NCI-H774 (cell line): ENCODE data around the gene KRTCAP3.
"Not testable (repeated sequence)": the region's sequence is repeated elsewhere in the genome, so short reads cannot be mapped to it uniquely, and the experiment has no call there.

Experiments used
- DNase-seq: peaks from one replicate; lab custom pipeline; 2025; lab: John Stamatoyannopoulos, UW

The KRTCAP3 gene, protein sequence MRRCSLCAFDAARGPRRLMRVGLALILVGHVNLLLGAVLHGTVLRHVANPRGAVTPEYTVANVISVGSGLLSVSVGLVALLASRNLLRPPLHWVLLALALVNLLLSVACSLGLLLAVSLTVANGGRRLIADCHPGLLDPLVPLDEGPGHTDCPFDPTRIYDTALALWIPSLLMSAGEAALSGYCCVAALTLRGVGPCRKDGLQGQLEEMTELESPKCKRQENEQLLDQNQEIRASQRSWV

DNA sequence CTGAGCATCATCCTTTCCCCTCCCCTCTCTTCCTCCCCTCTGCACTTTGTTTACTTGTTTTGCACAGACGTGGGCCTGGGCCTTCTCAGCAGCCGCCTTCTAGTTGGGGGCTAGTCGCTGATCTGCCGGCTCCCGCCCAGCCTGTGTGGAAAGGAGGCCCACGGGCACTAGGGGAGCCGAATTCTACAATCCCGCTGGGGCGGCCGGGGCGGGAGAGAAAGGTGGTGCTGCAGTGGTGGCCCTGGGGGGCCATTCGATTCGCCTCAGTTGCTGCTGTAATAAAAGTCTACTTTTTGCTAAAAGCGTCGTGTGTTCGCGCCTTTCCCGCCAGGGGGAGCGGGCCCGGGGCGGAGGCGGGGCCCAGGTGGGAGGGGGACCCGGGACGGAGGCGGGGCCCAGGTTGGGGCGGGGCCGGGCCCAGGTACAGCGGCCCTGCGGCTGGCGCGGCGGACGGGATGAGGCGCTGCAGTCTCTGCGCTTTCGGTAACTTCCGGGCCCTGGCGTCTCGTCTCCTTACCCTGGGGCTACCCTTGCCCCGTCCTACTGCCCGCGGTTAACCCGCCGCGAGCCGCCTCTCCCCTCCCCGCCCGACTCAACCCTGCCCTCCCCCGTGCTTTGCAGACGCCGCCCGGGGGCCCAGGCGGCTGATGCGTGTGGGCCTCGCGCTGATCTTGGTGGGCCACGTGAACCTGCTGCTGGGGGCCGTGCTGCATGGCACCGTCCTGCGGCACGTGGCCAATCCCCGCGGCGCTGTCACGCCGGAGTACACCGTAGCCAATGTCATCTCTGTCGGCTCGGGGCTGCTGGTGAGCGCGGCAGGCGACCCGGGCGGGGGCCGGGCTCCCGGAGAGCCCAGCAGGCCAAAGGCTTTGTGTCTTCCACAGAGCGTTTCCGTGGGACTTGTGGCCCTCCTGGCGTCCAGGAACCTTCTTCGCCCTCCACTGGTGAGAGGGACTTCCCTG, at the start of gene KRTCAP3:
Gene KRTCAP3 (plus strand): TSS at position 424 of the 962 bp plus-strand sequence. CDS start 32 bp downstream, at position 456.
- DNase-seq, result no peak

GRCh38 chr2:27393225-27393624, 49.0 kb upstream of the KRTCAP3 start:
- no peak for DNase-seq

DNA sequence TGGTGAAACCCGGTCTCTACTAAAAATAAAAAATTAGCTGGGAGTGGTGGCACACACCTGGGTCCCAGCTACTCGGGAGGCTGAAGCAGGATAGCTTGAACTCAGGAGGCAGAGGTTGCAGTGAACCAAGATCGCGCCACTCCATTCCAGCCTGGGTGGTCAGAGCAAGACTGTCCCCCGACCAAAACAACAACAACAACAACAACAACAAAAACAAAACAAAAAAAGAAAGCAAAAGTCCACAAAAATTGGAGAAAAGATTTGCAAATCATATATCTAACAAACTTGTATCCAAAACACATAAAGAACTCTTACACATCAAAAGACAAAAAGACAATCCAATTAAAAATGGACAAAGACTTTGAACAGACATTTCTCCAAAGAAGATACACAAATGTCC, 43.2 kb upstream of the KRTCAP3 start:
- DNase-seq, result no peak

GRCh38 chr2:27400348-27401135, 41.6 kb upstream of the KRTCAP3 start:
- no peak for DNase-seq

DNA sequence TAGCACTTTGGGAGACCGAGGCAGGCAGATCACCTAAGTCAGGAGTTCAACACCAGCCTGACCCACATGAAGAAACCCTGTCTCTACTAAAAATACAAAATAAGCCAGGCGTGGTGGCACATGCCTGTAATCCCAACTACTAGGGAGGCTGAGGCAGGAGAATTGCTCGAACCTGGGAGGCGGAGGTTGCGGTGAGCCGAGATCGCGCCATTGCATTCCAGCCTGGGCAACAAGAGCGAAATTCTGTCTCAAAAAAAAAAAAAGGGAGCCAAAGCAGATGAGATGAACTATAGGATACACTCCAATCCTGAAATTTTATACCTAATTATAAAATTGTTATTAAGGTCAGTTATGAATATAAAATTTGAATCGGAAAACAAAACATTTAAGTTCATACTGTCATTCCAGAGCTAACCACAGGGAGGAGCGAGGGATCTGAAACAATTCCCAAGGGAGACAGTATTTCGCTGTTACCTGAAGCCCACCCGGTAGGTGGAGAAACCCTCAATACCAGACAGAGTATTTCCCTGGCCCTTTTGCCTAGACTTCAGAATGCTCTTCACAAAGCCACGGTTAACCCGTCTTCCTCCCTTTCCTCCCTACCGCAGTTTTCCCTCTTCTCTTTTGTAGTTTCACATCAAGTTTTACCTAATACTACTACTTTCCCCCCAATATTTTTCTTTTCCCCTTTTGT, 34.2 kb upstream of the KRTCAP3 start:
- peak; percentile 34 for DNase-seq

- no peak for DNase-seq
Observed at GRCh38 chr2:27408601-27409320, 33.4 kb upstream of the KRTCAP3 start.

- DNase-seq, result peak; percentile 95
Observed at GRCh38 chr2:27409321-27410073, 32.7 kb upstream of the KRTCAP3 start, which contains the start of gene PPM1G. PPM1G (minus strand) TSS chr2:27409591; CDS start chr2:27409422, 169 bp downstream.

DNA sequence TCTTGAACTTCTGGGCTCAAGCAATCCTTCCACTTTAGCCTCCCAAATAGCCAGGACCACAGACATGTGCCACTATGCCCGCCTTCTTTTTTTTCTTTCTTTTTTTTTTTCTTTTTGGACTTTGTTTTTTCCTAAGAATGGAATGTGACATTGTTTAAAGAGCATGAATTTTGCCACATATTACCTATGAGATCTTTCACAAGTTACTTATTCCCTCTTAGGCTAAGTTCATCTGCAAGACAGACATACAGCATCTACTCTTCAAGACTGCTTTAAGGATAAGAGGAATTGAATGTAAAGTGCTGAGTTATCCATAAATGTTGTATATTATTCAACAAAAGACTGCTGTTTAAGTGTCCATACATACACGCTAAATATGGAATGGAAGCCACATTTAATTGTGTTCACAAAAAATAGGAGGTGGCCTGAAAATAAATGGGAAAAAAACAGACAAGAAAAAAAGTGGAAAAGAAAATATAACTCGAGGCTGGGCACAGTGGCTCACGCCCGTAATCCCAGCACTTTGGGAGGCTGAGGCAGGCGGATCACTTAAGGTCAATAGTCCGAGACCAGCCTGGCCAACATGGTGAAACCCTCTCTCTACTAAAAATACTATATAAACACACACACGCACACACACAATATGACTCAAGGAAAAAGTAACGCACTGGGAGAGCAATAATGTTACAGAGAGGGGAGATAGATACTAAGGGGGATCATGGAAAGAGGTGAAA, 29.6 kb upstream of the KRTCAP3 start:
- no peak for DNase-seq

DNA sequence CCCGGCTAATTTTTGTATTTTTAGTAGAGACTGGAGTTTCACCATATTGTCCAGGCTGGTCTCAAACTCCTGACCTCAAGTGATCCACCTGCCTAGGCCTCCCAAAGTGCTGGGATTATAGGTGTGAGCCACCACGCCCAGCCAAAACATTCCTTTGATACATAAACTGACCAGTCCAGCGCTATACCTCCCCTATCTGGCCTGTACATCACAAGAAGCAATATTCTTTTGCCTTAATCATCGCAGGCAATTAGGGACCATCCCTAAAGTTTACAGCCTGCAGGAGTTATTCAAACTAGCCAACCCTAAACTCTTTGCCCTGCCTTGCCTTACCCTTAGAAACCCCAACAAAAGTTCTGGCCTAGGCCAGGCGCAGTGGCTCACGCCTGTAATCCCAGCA, 26.0 kb upstream of the KRTCAP3 start:
- no peak for DNase-seq

GRCh38 chr2:27420996-27421395, 21.2 kb upstream of the KRTCAP3 start:
- DNase-seq, result no peak

GRCh38 chr2:27421660-27422250, 20.4 kb upstream of the KRTCAP3 start:
- no peak for DNase-seq

DNA sequence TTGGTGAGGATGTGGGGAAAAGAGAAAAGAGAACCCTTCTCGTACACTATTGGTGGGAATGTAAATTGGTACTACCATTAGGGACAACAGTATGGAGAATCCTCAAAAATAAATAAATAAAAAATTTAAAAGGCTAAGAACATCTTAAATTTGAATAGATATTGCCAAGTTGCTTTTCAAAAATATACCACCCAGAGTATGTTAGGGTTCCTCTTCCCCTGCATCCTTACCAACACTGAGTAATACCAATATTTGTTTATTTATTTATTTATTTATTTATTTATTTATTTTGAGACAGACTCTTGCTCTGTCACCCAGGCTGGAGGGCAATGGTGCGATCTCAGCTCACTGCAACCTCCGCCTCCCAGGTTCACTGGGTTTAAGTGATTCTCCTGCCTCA, 19.2 kb upstream of the KRTCAP3 start:
- no peak for DNase-seq

- not testable (repeated sequence) for DNase-seq
Observed at GRCh38 chr2:27425039-27425438, 17.1 kb upstream of the KRTCAP3 start.

- DNase-seq, result no peak
Observed at GRCh38 chr2:27427863-27428212, 14.3 kb upstream of the KRTCAP3 start.

GRCh38 chr2:27428213-27428977, 13.8 kb upstream of the KRTCAP3 start, which contains the start of gene NRBP1:
NRBP1 (plus strand) TSS chr2:27428631; CDS start chr2:27433274, 4,643 bp downstream.
- DNase-seq, result peak; percentile 88

DNA sequence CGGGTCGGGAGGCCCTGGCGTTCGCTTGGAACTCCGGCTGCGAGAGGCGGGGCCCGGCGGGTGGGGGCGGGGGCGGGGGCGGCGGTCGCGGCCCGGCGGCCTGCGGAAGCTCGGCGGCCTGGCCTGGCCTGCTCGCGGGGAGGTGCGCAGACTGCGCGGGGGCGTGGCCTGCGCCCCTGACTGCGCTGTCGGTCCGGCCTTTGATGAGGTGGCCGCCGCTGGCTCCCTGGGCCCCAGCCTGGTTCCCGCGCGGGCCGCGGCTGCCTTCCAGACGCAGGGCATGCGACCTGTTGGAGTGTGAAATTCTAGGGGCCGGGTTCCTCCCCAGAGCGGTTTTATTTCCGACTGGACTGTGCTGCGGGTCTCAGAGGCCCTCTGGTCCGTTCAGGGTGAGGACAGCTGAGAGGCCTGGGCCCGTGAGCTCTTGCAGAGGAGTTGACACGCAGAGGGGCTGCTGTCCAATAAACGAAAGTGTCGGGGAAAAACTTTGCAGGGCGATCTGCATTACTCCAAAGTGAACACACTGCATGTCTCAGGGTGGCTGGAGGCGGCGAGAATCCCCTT, 13.1 kb upstream of the KRTCAP3 start:
- DNase-seq, result peak; percentile 68

DNA sequence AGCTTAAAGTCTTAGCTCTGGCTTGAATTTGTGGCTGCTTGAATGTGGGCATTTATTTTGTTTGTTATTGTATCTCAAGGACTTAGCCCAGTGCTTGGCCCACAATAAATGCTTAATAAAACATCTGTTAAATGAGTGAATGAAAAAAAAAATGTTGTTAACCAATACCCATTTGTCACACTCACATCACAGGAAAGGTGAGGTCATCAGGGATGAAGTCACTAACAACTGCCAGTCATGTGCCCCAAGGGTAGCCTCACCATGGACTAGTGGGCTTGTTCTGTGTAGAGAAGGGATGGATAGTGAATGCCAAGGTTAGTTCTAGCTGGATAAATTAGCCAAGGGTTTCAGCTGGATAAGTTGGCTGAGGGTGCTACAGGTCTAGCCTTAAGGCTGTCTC, 10.8 kb upstream of the KRTCAP3 start:
- no peak for DNase-seq

GRCh38 chr2:27435628-27436027, 6.6 kb upstream of the KRTCAP3 start:
- DNase-seq, result no peak
